DMS153 treated with DMSO at 0.1 percent for 48 hours (cell line): ENCODE data around the gene PLGRKT.
"Not testable (repeated sequence)": the region's sequence is repeated elsewhere in the genome, so short reads cannot be mapped to it uniquely, and the experiment has no call there.

Experiments
- DNase-seq: peaks from one replicate; lab custom pipeline; 2025; ENCODE audit not compliant: unreplicated experiment; lab: John Stamatoyannopoulos, UW

The PLGRKT gene

GRCh38 chr9:5433328-5433727 is 4.4 kb downstream of the PLGRKT start:
- DNase-seq: not testable (repeated sequence)

GRCh38 chr9:5432890-5433289 is 4.8 kb downstream of the PLGRKT start:
- not testable (repeated sequence) for DNase-seq

GRCh38 chr9:5430912-5431311 is 6.8 kb downstream of the PLGRKT start:
- no peak for DNase-seq

- no peak for DNase-seq
Measured at GRCh38 chr9:5429873-5430564, 7.7 kb downstream of the PLGRKT start.

- no peak for DNase-seq
Measured at GRCh38 chr9:5428794-5429528, 8.8 kb downstream of the PLGRKT start.

GRCh38 chr9:5428172-5428571 is 9.6 kb downstream of the PLGRKT start:
- DNase-seq: no peak

GRCh38 chr9:5427005-5427404 is 10.7 kb downstream of the PLGRKT start:
- DNase-seq: no peak

- DNase-seq: peak; percentile 14
Measured at GRCh38 chr9:5425006-5425628, 12.6 kb downstream of the PLGRKT start.

GRCh38 chr9:5422276-5422675 is 15.4 kb downstream of the PLGRKT start:
- no peak for DNase-seq

GRCh38 chr9:5421163-5421562 is 16.6 kb downstream of the PLGRKT start:
- DNase-seq: no peak

GRCh38 chr9:5419987-5420386 is 17.7 kb downstream of the PLGRKT start:
- no peak for DNase-seq

GRCh38 chr9:5418481-5418880 is 19.2 kb downstream of the PLGRKT start:
- no peak for DNase-seq

- DNase-seq: no peak
Measured at GRCh38 chr9:5416953-5417352, 20.8 kb downstream of the PLGRKT start.

- DNase-seq: no peak
Measured at GRCh38 chr9:5408596-5408995, 29.1 kb downstream of the PLGRKT start.

- DNase-seq: no peak
Measured at GRCh38 chr9:5402217-5402616, 35.5 kb downstream of the PLGRKT start.

- not testable (repeated sequence) for DNase-seq
Measured at GRCh38 chr9:5397547-5397946, 40.2 kb downstream of the PLGRKT start.

- DNase-seq: no peak
Measured at GRCh38 chr9:5395428-5395827, 42.3 kb downstream of the PLGRKT start.

- DNase-seq: not testable (repeated sequence)
Measured at GRCh38 chr9:5393976-5394375, 43.7 kb downstream of the PLGRKT start.

GRCh38 chr9:5393497-5393896 is 44.2 kb downstream of the PLGRKT start:
- no peak for DNase-seq

GRCh38 chr9:5392285-5392684 is 45.4 kb downstream of the PLGRKT start:
- DNase-seq: no peak

- DNase-seq: no peak
Measured at GRCh38 chr9:5389109-5389732, 48.5 kb downstream of the PLGRKT start.
